Activated T-cell treated with anti-CD3 and anti-CD28 coated beads, Interleukin-2, amount 50 U/mL, for 4 hours (primary cell): ENCODE measurements around the gene ELF1. TPM values are rescaled to one million over a fixed set of nuclear protein-coding genes. Genes with fewer than 3 reads are reported as not detected.
"Not testable (repeated sequence)": the region's sequence is repeated elsewhere in the genome, so short reads cannot be mapped to it uniquely, and the experiment has no call there.

ENCODE experiments used
- ATAC-seq, 2 donors: fragments of 200-7000 bp; cut with Tn5 transposase; one replicate each; pipeline ENCODE4 v1.10.0; 2021
- DNase-seq: peaks from one replicate; pipeline ENCODE4 v3.0.0-alpha.2; 2020
- H3K27me3 Mint-ChIP-seq: one replicate; pipeline ENCODE4 v1.8.0; 2021; ENCODE audit warnings: low read depth, mixed read lengths
- H3K36me3 Mint-ChIP-seq: one replicate; pipeline ENCODE4 v1.8.0; 2022; ENCODE audit warnings: mixed read lengths; ENCODE audit not compliant: insufficient read depth
- H3K4me1 Mint-ChIP-seq: one replicate; pipeline ENCODE4 v1.8.0; 2021; ENCODE audit warnings: low read depth, mixed read lengths
- H3K4me3 Mint-ChIP-seq: one replicate; pipeline ENCODE4 v1.8.0; 2021; ENCODE audit warnings: mild to moderate bottlenecking, moderate library complexity, mixed read lengths
- H3K9me3 Mint-ChIP-seq: one replicate; pipeline ENCODE4 v1.8.0; 2021; ENCODE audit warnings: mixed read lengths
- total RNA-seq, 3 donors: library from RNA; stranded (reverse); gene quantifications; one replicate each; pipeline ENCODE4 v1.2.1, GENCODE V29; 2021

ELF1 gene
- total RNA-seq, 3 donors from 2014 or later: 49.0 to 56.6 (median 55.9) TPM

GRCh38 chr13:40932252-40932651 is 86.9 kb downstream of the ELF1 start:
- DNase-seq (no peak), ATAC-seq (no peak)
- no peaks in the 10 kb centered on the region for H3K9me3 Mint-ChIP-seq
- no peak overlapping the region for H3K4me3 Mint-ChIP-seq
- H3K27me3 Mint-ChIP-seq: no peaks in the 10 kb centered on the region
- peaks cover 33% of the 10 kb centered on the region for H3K36me3 Mint-ChIP-seq
- H3K4me1 Mint-ChIP-seq: peaks cover 33% of the 10 kb centered on the region

- Mint-ChIP-seq H3K27me3 (no peaks in the 10 kb centered on the region), H3K4me3 (no peak overlapping the region), H3K9me3 (no peaks in the 10 kb centered on the region), H3K36me3 (peaks cover 30% of the 10 kb centered on the region), H3K4me1 (peaks cover 30% of the 10 kb centered on the region)
- ATAC-seq (no peak), DNase-seq (no peak)
Observed at GRCh38 chr13:40931719-40932118, 87.4 kb downstream of the ELF1 start.

- peaks cover 23% of the 10 kb centered on the region for H3K4me1 Mint-ChIP-seq
- not testable (repeated sequence) for H3K4me3 Mint-ChIP-seq, H3K27me3 Mint-ChIP-seq, ATAC-seq, DNase-seq, H3K9me3 Mint-ChIP-seq
- H3K36me3 Mint-ChIP-seq: peaks cover 23% of the 10 kb centered on the region
Observed at GRCh38 chr13:40929883-40930282, 89.2 kb downstream of the ELF1 start.

- ATAC-seq (no peak), DNase-seq (no peak)
- H3K27me3 Mint-ChIP-seq: no peaks in the 10 kb centered on the region
- H3K9me3 Mint-ChIP-seq: no peaks in the 10 kb centered on the region
- H3K4me1 Mint-ChIP-seq: peaks cover 19% of the 10 kb centered on the region
- H3K36me3 Mint-ChIP-seq: peaks cover 21% of the 10 kb centered on the region
- H3K4me3 Mint-ChIP-seq: no peak overlapping the region
Observed at GRCh38 chr13:40928980-40929379, 90.1 kb downstream of the ELF1 start.

- ATAC-seq (no peak), DNase-seq (no peak)
- Mint-ChIP-seq H3K9me3 (no peaks in the 10 kb centered on the region), H3K36me3 (peaks cover 11% of the 10 kb centered on the region), H3K27me3 (no peaks in the 10 kb centered on the region), H3K4me3 (no peak overlapping the region), H3K4me1 (peaks cover 9% of the 10 kb centered on the region)
Observed at GRCh38 chr13:40927929-40928328, 91.2 kb downstream of the ELF1 start.

GRCh38 chr13:40923867-40924266 is 95.2 kb downstream of the ELF1 start:
- Mint-ChIP-seq H3K36me3 (peaks cover 3% of the 10 kb centered on the region), H3K27me3 (no peaks in the 10 kb centered on the region), H3K9me3 (no peaks in the 10 kb centered on the region), H3K4me3 (no peak overlapping the region), H3K4me1 (peaks cover 17% of the 10 kb centered on the region)
- no peak for ATAC-seq
- no peak for DNase-seq

- H3K4me3 Mint-ChIP-seq: peak overlapping the region; percentile 57
- no peaks in the 10 kb centered on the region for H3K27me3 Mint-ChIP-seq
- H3K9me3 Mint-ChIP-seq: no peaks in the 10 kb centered on the region
- ATAC-seq (no peak), DNase-seq (no peak)
- peaks cover 2% of the 10 kb centered on the region for H3K36me3 Mint-ChIP-seq
- peaks cover 18% of the 10 kb centered on the region for H3K4me1 Mint-ChIP-seq
Observed at GRCh38 chr13:40922437-40923040, 96.6 kb downstream of the ELF1 start.

- no peak for DNase-seq
- Mint-ChIP-seq H3K36me3 (peaks cover 2% of the 10 kb centered on the region), H3K9me3 (no peaks in the 10 kb centered on the region), H3K4me3 (peak overlapping the region; percentile 98), H3K4me1 (peaks cover 29% of the 10 kb centered on the region), H3K27me3 (no peaks in the 10 kb centered on the region)
- no peak for ATAC-seq
Observed at GRCh38 chr13:40920826-40921225, 98.3 kb downstream of the ELF1 start.

GRCh38 chr13:40919901-40920300 is 99.2 kb downstream of the ELF1 start:
- H3K27me3 Mint-ChIP-seq, ATAC-seq, H3K36me3 Mint-ChIP-seq, DNase-seq, H3K9me3 Mint-ChIP-seq: not testable (repeated sequence)
- Mint-ChIP-seq H3K4me3 (peak overlapping the region; percentile 98), H3K4me1 (peaks cover 32% of the 10 kb centered on the region)

- Mint-ChIP-seq H3K9me3 (no peaks in the 10 kb centered on the region), H3K4me3 (no peak overlapping the region), H3K27me3 (no peaks in the 10 kb centered on the region), H3K36me3 (peaks cover 2% of the 10 kb centered on the region), H3K4me1 (peaks cover 32% of the 10 kb centered on the region)
- DNase-seq (no peak), ATAC-seq (peak in 1 of 2 donors; percentile 35)
Observed at GRCh38 chr13:40916207-40916998, 102.7 kb downstream of the ELF1 start.

- not testable (repeated sequence) for H3K36me3 Mint-ChIP-seq, H3K27me3 Mint-ChIP-seq, H3K9me3 Mint-ChIP-seq, ATAC-seq, DNase-seq, H3K4me3 Mint-ChIP-seq
- H3K4me1 Mint-ChIP-seq: peaks cover 34% of the 10 kb centered on the region
Observed at GRCh38 chr13:40914863-40915262, 104.3 kb downstream of the ELF1 start.

- H3K36me3 Mint-ChIP-seq: no peaks in the 10 kb centered on the region
- no peaks in the 10 kb centered on the region for H3K27me3 Mint-ChIP-seq
- H3K4me3 Mint-ChIP-seq: no peak overlapping the region
- no peaks in the 10 kb centered on the region for H3K9me3 Mint-ChIP-seq
- DNase-seq: no peak
- H3K4me1 Mint-ChIP-seq: peaks cover 23% of the 10 kb centered on the region
- no peak for ATAC-seq
Observed at GRCh38 chr13:40911341-40911740, 107.8 kb downstream of the ELF1 start.

- no peak for DNase-seq
- H3K27me3 Mint-ChIP-seq: no peaks in the 10 kb centered on the region
- peak; percentile 92 for ATAC-seq
- peaks cover 21% of the 10 kb centered on the region for H3K4me1 Mint-ChIP-seq
- H3K4me3 Mint-ChIP-seq: no peak overlapping the region
- H3K36me3 Mint-ChIP-seq: no peaks in the 10 kb centered on the region
- H3K9me3 Mint-ChIP-seq: no peaks in the 10 kb centered on the region
Observed at GRCh38 chr13:40910324-40911050, 108.6 kb downstream of the ELF1 start.

- peaks cover 16% of the 10 kb centered on the region for H3K4me1 Mint-ChIP-seq
- H3K9me3 Mint-ChIP-seq, ATAC-seq, H3K4me3 Mint-ChIP-seq, DNase-seq, H3K27me3 Mint-ChIP-seq, H3K36me3 Mint-ChIP-seq: not testable (repeated sequence)
Observed at GRCh38 chr13:40909541-40910200, 109.4 kb downstream of the ELF1 start.
